ENCODE measurements around the gene AKT1S1. TPM values are rescaled to one million over a fixed set of nuclear protein-coding genes. Genes with fewer than 3 reads are reported as not detected.
A peak's percentile ranks its signal among the peaks of the same experiment; 100 is the strongest.
"Not testable (repeated sequence)": the region's sequence is repeated elsewhere in the genome, so short reads cannot be mapped to it uniquely, and the experiment has no call there.

Gene AKT1S1
- 18.2 TPM for polyA plus RNA-seq (2013)

DNA sequence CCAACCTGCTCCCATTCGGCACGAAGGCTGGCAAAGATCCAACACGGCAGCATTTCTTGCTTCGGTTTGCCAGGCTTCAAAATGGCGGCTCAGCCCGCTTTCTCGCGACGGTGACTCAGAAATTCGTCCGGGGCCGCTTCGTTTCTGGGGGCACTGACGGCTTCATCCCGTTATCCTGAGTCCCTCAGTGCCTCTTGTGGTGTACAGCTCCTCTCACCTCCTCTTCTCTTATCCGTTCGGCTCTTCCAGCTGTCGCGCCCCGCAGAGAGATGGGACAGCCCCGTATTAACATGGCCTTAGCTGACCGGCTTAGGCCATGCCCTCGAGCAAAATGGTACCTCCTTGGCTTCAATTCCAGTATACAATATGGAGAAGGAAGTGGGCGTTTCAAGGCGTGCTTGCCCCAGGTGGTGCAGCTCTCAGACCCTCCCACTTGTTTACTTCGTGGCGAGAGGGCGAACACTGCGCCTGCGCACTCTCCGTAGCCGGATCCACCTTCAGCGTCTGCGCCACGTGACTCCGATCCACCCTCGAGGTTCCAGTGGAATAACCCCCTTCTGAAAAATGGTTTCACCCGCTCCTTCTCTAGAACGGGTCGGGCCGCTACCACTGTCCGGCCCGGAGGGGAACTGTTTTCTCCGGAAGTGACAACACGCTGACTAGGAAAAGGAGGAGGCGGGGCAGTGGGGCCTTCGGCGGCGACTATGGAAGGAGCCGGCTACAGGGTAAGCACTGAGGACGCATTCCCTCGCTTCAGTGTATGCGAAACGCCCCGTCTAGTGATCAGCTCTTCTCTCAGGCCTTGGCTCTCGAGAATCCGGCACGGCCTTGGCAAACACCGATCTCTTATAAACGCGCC, at the start of gene AKT1S1, which contains the start of gene TBC1D17:
TSS of gene AKT1S1 (minus strand) at position 336 of the 859 bp plus-strand sequence. CDS start 4,060 bp downstream, outside the sequence.
TSS of gene TBC1D17 (plus strand) at position 683 of the 859 bp plus-strand sequence. CDS start at position 705, 22 bp downstream.
- Histone ChIP-seq H3K4me1 (ENCODE audit: control extremely low read depth in 1 of 4, control insufficient read depth in 4 of 4, insufficient read depth in 4 of 4, low read length in 3 of 4) (peaks cover 0 to 27% (median 22%) of the 10 kb centered on the region in 4 experiments), H3K27me3 (replicated peaks in 2 of 5; ENCODE audit: control insufficient read depth in 4 of 5, insufficient read depth in 5 of 5, low read length in 4 of 5) (no peaks in the 10 kb centered on the region), H3K9me3 (ENCODE audit: control extremely low read depth in 1 of 5, control insufficient read depth in 4 of 5, insufficient read depth in 2 of 5, low read depth in 1 of 5, low read length in 4 of 5) (no peaks in the 10 kb centered on the region), H3K4me3 (ENCODE audit: control insufficient read depth in 1 of 7, extremely low read depth in 1 of 7, insufficient read depth in 4 of 7, low read depth in 2 of 7, low read length in 6 of 7) (peak within 1 kb of the TSS; percentile 68 to 100 (median 100)), H3K36me3 (ENCODE audit: control insufficient read depth in 4 of 4, insufficient read depth in 4 of 4, low read length in 3 of 4) (peaks cover 6 to 46% (median 31%) of the 10 kb centered on the region in 4 experiments), H3K27ac (ENCODE audit: insufficient read depth in 1 of 2, low read depth in 1 of 2, low read length in 2 of 2, poor library complexity in 1 of 2, severe bottlenecking in 2 of 2) (peak within 1 kb of the TSS; percentile 99 to 100)
- under 1% methylated on average over 61 of the region's 61 CpGs for WGBS (ENCODE audit: insufficient coverage)
- ChIA-PET CTCF (interaction anchor here (0.6 to 2.5 kb wide), 2 partner anchors 8 to 66 kb away, joined by 3 to 8 read pairs; no protein-coding TSS in a partner anchor), POLR2A (interaction anchor here (0.6 to 2.3 kb wide), 11 partner anchors 8 to 381 kb away, joined by 3 to 15 read pairs (median 3); partner anchors contain the start of genes ATF5, FUZ, NUP62 and PNKP)
- peak; percentile 100 for DNase-seq

DNA sequence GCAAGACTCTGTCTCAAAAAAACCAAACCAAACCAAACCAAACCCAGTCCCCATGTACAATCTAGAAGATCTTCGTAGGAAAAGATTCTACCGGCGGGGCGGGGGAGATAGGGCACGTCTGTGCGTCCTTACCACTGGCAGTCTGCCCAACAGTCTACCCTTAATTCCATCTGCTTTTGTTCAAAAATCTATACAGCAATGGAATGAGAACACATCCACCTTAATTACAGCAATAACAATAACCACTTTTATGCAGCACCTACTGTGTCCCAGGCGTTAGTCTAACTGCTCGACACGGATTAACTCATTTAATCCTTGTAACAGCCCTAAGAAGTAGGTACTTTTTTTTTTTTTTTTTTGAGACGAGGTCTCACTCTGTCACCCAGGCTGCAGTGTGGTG, 49.4 kb upstream of the AKT1S1 start:
- 94% methylated on average over 7 of the region's 10 CpGs for WGBS (ENCODE audit: insufficient coverage)
- no peaks in the 10 kb centered on the region for H3K27me3 ChIP-seq (replicated peaks in 2 of 5; ENCODE audit: control insufficient read depth in 4 of 5, insufficient read depth in 5 of 5, low read length in 4 of 5)
- peak overlapping the region in 1 of 2 experiments; percentile 71 for H3K27ac ChIP-seq (ENCODE audit: insufficient read depth in 1 of 2, low read depth in 1 of 2, low read length in 2 of 2, poor library complexity in 1 of 2, severe bottlenecking in 2 of 2)
- CTCF ChIA-PET: interaction anchor here (1.2 kb wide), 1 partner anchor 9 kb away, joined by 4 read pairs; no protein-coding TSS in a partner anchor
- peaks cover 7 to 58% (median 38%) of the 10 kb centered on the region in 4 experiments for H3K36me3 ChIP-seq (ENCODE audit: control insufficient read depth in 4 of 4, insufficient read depth in 4 of 4, low read length in 3 of 4)
- DNase-seq: no peak
- peaks cover 3 to 32% (median 30%) of the 10 kb centered on the region in 4 experiments for H3K4me1 ChIP-seq (ENCODE audit: control extremely low read depth in 1 of 4, control insufficient read depth in 4 of 4, insufficient read depth in 4 of 4, low read length in 3 of 4)
- H3K9me3 ChIP-seq (ENCODE audit: control extremely low read depth in 1 of 5, control insufficient read depth in 4 of 5, insufficient read depth in 2 of 5, low read depth in 1 of 5, low read length in 4 of 5): no peaks in the 10 kb centered on the region
- no peak overlapping the region for H3K4me3 ChIP-seq (ENCODE audit: control insufficient read depth in 1 of 7, extremely low read depth in 1 of 7, insufficient read depth in 4 of 7, low read depth in 2 of 7, low read length in 6 of 7)
- POLR2A ChIA-PET: no interaction called here

DNA sequence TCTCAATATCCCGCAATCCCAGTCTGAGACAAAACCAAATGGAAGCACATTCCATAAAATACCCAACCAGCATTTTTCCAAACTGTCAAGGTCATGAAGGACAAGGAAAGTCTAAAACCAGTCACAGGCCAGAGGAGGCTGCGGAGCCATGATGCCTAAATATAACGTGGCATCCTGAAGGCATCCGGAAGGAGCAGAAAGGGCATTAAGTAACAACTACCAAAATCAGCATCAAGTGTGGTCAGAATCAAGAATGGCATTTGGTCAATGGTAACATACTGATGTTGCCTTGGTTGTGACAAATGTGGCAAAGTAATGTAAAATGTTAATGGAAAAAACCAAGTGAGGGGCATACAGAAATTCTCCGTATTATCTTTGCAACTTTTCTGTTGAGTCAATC, 48.3 kb upstream of the AKT1S1 start:
- POLR2A ChIA-PET: no interaction called here
- CTCF ChIA-PET: no interaction called here
- peaks cover 7 to 64% (median 43%) of the 10 kb centered on the region in 4 experiments for H3K36me3 ChIP-seq (ENCODE audit: control insufficient read depth in 4 of 4, insufficient read depth in 4 of 4, low read length in 3 of 4)
- H3K9me3 ChIP-seq (ENCODE audit: control extremely low read depth in 1 of 5, control insufficient read depth in 4 of 5, insufficient read depth in 2 of 5, low read depth in 1 of 5, low read length in 4 of 5): no peaks in the 10 kb centered on the region
- no peaks in the 10 kb centered on the region for H3K27me3 ChIP-seq (replicated peaks in 2 of 5; ENCODE audit: control insufficient read depth in 4 of 5, insufficient read depth in 5 of 5, low read length in 4 of 5)
- WGBS (ENCODE audit: insufficient coverage): 100% methylated on average over 2 of the region's 5 CpGs
- DNase-seq: no peak
- no peak overlapping the region for H3K4me3 ChIP-seq (ENCODE audit: control insufficient read depth in 1 of 7, extremely low read depth in 1 of 7, insufficient read depth in 4 of 7, low read depth in 2 of 7, low read length in 6 of 7)
- no peak overlapping the region for H3K27ac ChIP-seq (ENCODE audit: insufficient read depth in 1 of 2, low read depth in 1 of 2, low read length in 2 of 2, poor library complexity in 1 of 2, severe bottlenecking in 2 of 2)
- H3K4me1 ChIP-seq (ENCODE audit: control extremely low read depth in 1 of 4, control insufficient read depth in 4 of 4, insufficient read depth in 4 of 4, low read length in 3 of 4): peaks cover 3 to 32% (median 28%) of the 10 kb centered on the region in 4 experiments

DNA sequence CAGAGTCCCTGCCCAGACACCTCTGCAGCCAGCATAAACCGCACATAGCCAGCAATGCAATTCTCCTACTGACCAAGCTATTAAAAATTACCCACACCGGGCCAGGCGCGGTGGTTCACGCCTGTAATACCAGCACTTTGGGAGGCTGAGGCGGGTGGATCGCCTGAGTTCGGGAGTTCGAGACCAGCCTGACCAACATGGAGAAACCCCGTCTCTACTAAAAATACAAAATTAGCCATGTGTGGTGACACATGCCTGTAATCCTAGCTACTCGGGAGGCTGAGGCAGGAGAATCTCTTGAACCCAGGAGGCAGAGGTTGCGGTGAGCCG, 47.7 kb upstream of the AKT1S1 start:
- H3K9me3 ChIP-seq (ENCODE audit: control extremely low read depth in 1 of 5, control insufficient read depth in 4 of 5, insufficient read depth in 2 of 5, low read depth in 1 of 5, low read length in 4 of 5); DNase-seq; H3K27me3 ChIP-seq (replicated peaks in 2 of 5; ENCODE audit: control insufficient read depth in 4 of 5, insufficient read depth in 5 of 5, low read length in 4 of 5); POLR2A ChIA-PET; CTCF ChIA-PET; H3K4me3 ChIP-seq (ENCODE audit: control insufficient read depth in 1 of 7, extremely low read depth in 1 of 7, insufficient read depth in 4 of 7, low read depth in 2 of 7, low read length in 6 of 7): not testable (repeated sequence)
- peaks cover 3 to 28% (median 26%) of the 10 kb centered on the region in 4 experiments for H3K4me1 ChIP-seq (ENCODE audit: control extremely low read depth in 1 of 4, control insufficient read depth in 4 of 4, insufficient read depth in 4 of 4, low read length in 3 of 4)
- 98% methylated on average over 7 of the region's 13 CpGs for WGBS (ENCODE audit: insufficient coverage)
- H3K36me3 ChIP-seq (ENCODE audit: control insufficient read depth in 4 of 4, insufficient read depth in 4 of 4, low read length in 3 of 4): peaks cover 9 to 66% (median 44%) of the 10 kb centered on the region in 4 experiments
- H3K27ac ChIP-seq (ENCODE audit: insufficient read depth in 1 of 2, low read depth in 1 of 2, low read length in 2 of 2, poor library complexity in 1 of 2, severe bottlenecking in 2 of 2): peak overlapping the region in 1 of 2 experiments; percentile 45

DNA sequence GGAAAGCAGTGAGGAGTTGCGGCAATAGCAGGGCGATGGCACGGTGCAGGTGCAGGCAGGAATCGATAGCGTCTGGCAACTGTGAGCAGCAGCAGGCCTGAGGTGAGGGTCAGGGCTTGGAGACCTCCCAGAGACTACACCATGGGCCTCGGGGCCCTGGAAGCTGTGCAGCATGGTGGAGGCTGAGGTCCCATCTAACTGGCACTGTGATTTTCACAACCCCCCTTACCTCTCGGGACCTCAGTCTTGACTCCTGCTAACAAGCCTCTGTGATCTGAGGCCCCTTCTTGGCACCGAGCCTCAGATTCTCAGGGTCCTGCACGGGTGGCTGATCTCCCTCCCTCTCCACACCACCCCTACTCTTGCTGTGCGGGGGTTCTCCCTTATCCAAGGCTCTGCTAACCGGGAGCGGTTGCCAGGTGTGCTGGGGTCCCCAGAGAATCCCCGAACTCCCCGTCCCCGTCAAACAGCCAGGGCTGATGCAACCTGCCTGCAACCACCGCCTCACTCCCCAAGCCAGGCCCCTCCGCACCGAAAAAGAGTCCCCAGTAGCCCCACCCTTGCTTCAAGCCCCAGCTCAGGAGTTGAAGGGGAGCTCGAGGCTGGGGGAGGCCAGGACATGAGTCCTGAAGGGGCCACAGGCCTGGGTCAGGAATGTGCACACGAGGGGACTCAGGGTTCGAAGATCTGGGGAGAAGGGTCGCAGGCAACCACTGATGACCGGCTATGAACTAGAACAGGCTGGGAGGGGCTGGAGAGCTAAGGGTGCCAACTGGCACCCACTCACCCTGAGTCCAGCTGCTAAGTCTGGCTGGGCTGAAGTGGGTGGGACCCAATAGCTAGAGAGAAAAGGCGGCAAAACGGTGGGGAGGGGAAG, 47.1 kb upstream of the AKT1S1 start:
- ChIA-PET POLR2A (no interaction called here), CTCF (no interaction called here)
- Histone ChIP-seq H3K27ac (ENCODE audit: insufficient read depth in 1 of 2, low read depth in 1 of 2, low read length in 2 of 2, poor library complexity in 1 of 2, severe bottlenecking in 2 of 2) (peak overlapping the region in 1 of 2 experiments; percentile 45), H3K4me3 (ENCODE audit: control insufficient read depth in 1 of 7, extremely low read depth in 1 of 7, insufficient read depth in 4 of 7, low read depth in 2 of 7, low read length in 6 of 7) (no peak overlapping the region), H3K4me1 (ENCODE audit: control extremely low read depth in 1 of 4, control insufficient read depth in 4 of 4, insufficient read depth in 4 of 4, low read length in 3 of 4) (peaks cover 3 to 23% (median 22%) of the 10 kb centered on the region in 4 experiments), H3K9me3 (ENCODE audit: control extremely low read depth in 1 of 5, control insufficient read depth in 4 of 5, insufficient read depth in 2 of 5, low read depth in 1 of 5, low read length in 4 of 5) (no peaks in the 10 kb centered on the region), H3K36me3 (ENCODE audit: control insufficient read depth in 4 of 4, insufficient read depth in 4 of 4, low read length in 3 of 4) (peaks cover 9 to 71% (median 44%) of the 10 kb centered on the region in 4 experiments), H3K27me3 (replicated peaks in 2 of 5; ENCODE audit: control insufficient read depth in 4 of 5, insufficient read depth in 5 of 5, low read length in 4 of 5) (no peaks in the 10 kb centered on the region)
- DNase-seq: no peak
- WGBS (ENCODE audit: insufficient coverage): 93% methylated on average over 15 of the region's 25 CpGs

DNA sequence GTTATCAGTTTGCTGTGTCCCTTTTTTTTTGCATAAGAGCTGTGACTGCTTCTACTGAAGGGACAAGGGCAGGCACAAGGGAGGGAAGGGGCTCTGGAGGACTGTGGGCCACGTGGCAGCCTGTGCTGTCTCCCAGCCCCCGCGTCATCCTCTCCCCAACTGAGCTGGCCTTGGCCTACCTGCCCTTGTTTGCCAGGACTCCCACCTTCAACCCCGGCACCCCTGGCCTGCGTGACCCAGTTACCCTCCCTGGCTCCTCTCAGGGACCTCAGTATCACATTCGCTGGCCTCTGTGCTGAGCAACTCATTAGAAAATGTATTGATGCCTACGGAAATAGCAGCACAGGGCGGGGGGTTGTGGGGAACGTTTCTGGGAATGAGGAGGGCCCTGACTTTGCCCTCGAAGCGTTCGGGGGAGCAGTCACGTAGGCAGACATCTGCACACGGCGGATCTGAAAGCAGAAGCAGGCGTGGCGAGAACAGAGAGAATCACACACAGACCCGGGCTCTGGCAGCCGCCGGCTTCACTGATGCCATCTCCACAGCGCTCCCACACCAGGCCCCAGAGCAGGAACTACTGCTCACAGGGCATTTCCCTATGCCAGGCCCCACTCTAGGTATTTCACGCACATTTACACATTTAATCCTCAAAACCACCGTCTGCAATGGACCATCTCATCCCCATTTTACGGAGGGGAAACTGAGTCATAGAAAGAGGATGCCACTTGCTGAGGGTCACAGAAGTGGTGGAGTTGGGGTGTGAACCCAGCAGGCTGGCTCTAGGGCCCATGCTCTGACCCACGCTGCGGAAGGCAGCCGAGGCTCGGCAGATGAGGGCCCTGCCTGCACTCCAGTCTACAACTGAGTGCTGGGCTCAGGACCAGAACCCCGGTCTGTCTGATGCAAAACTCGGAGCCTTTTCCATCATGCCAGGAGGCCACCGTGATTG, 46.2 kb upstream of the AKT1S1 start:
- POLR2A ChIA-PET: no interaction called here
- peaks cover 11 to 76% (median 45%) of the 10 kb centered on the region in 4 experiments for H3K36me3 ChIP-seq (ENCODE audit: control insufficient read depth in 4 of 4, insufficient read depth in 4 of 4, low read length in 3 of 4)

More for the DNA sequence above, 46.2 kb upstream of the AKT1S1 start:
- Histone ChIP-seq H3K27me3 (replicated peaks in 2 of 5; ENCODE audit: control insufficient read depth in 4 of 5, insufficient read depth in 5 of 5, low read length in 4 of 5) (no peaks in the 10 kb centered on the region), H3K4me3 (ENCODE audit: control insufficient read depth in 1 of 7, extremely low read depth in 1 of 7, insufficient read depth in 4 of 7, low read depth in 2 of 7, low read length in 6 of 7) (no peak overlapping the region), H3K9me3 (ENCODE audit: control extremely low read depth in 1 of 5, control insufficient read depth in 4 of 5, insufficient read depth in 2 of 5, low read depth in 1 of 5, low read length in 4 of 5) (no peaks in the 10 kb centered on the region), H3K27ac (ENCODE audit: insufficient read depth in 1 of 2, low read depth in 1 of 2, low read length in 2 of 2, poor library complexity in 1 of 2, severe bottlenecking in 2 of 2) (peak overlapping the region in 1 of 2 experiments; percentile 29), H3K4me1 (ENCODE audit: control extremely low read depth in 1 of 4, control insufficient read depth in 4 of 4, insufficient read depth in 4 of 4, low read length in 3 of 4) (peaks cover 3 to 18% (median 14%) of the 10 kb centered on the region in 4 experiments)
- no peak for DNase-seq
- CTCF ChIA-PET: no interaction called here
- WGBS (ENCODE audit: insufficient coverage): 94% methylated on average over 29 of the region's 31 CpGs
